ES-I3 (cell line): ENCODE measurements around the gene OGFOD1.
"Not testable (repeated sequence)": the region's sequence is repeated elsewhere in the genome, so short reads cannot be mapped to it uniquely, and the experiment has no call there.

ENCODE experiments used
- H3K36me3 ChIP-seq: 2 replicates; pipeline ENCODE4 v1.6.1; 2013; ENCODE audit warnings: mild to moderate bottlenecking, low read length, control low read depth, moderate library complexity; ENCODE audit not compliant: insufficient read depth
- H3K4me1 ChIP-seq: 2 replicates; pipeline ENCODE4 v1.6.1; 2013; ENCODE audit warnings: mild to moderate bottlenecking, control low read depth, low read length; ENCODE audit not compliant: insufficient read depth
- H3K9ac ChIP-seq: 2 replicates; pipeline ENCODE4 v1.6.1; 2013; ENCODE audit warnings: low read depth, mild to moderate bottlenecking, low read length, moderate library complexity
- H3K9me3 ChIP-seq: 2 replicates; pipeline ENCODE4 v1.6.1; 2013; ENCODE audit warnings: mild to moderate bottlenecking, low read length, moderate library complexity; ENCODE audit not compliant: control insufficient read depth, insufficient read depth

Gene OGFOD1

GRCh38 chr16:56479469-56479868 lies 28.1 kb downstream of the OGFOD1 start:
- Histone ChIP-seq H3K9me3 (no peaks in the 10 kb centered on the region), H3K36me3 (peaks cover 15% of the 10 kb centered on the region), H3K4me1 (peaks cover 10% of the 10 kb centered on the region), H3K9ac (no peak overlapping the region)

GRCh38 chr16:56480776-56481467 lies 29.6 kb downstream of the OGFOD1 start:
- Histone ChIP-seq H3K36me3 (peaks cover 12% of the 10 kb centered on the region), H3K9ac (no peak overlapping the region), H3K4me1 (peaks cover 5% of the 10 kb centered on the region; the same call in 1 of the 2 replicates), H3K9me3 (no peaks in the 10 kb centered on the region)

GRCh38 chr16:56481468-56482122 lies 30.2 kb downstream of the OGFOD1 start:
- no peak overlapping the region for H3K9ac ChIP-seq
- H3K36me3 ChIP-seq = peaks cover 5% of the 10 kb centered on the region

GRCh38 chr16:56482683-56483236 lies 31.4 kb downstream of the OGFOD1 start:
- Histone ChIP-seq H3K9me3 (no peaks in the 10 kb centered on the region), H3K36me3 (peaks cover 2% of the 10 kb centered on the region; the same call in 1 of the 2 replicates), H3K4me1 (no peaks in the 10 kb centered on the region), H3K9ac (no peak overlapping the region)

More at GRCh38 chr16:56481468-56482122, 30.2 kb downstream of the OGFOD1 start:
- peaks cover 5% of the 10 kb centered on the region; the same call in 1 of the 2 replicates for H3K4me1 ChIP-seq
- no peaks in the 10 kb centered on the region for H3K9me3 ChIP-seq

GRCh38 chr16:56483394-56483793 lies 32.0 kb downstream of the OGFOD1 start:
- Histone ChIP-seq H3K4me1 (no peaks in the 10 kb centered on the region), H3K36me3 (peaks cover 2% of the 10 kb centered on the region; the same call in 1 of the 2 replicates), H3K9ac (no peak overlapping the region), H3K9me3 (no peaks in the 10 kb centered on the region)

GRCh38 chr16:56488035-56488434 lies 36.7 kb downstream of the OGFOD1 start:
- no peaks in the 10 kb centered on the region for H3K4me1 ChIP-seq
- H3K36me3 ChIP-seq = no peaks in the 10 kb centered on the region; the same call in 1 of the 2 replicates
- no peaks in the 10 kb centered on the region for H3K9me3 ChIP-seq
- H3K9ac ChIP-seq = no peak overlapping the region

GRCh38 chr16:56488868-56489267 lies 37.5 kb downstream of the OGFOD1 start:
- not testable (repeated sequence) for H3K9me3 ChIP-seq, H3K9ac ChIP-seq, H3K4me1 ChIP-seq, H3K36me3 ChIP-seq

GRCh38 chr16:56491657-56492261 lies 40.4 kb downstream of the OGFOD1 start:
- H3K36me3 ChIP-seq = no peaks in the 10 kb centered on the region
- no peaks in the 10 kb centered on the region for H3K4me1 ChIP-seq
- H3K9ac ChIP-seq = no peak overlapping the region
- no peaks in the 10 kb centered on the region for H3K9me3 ChIP-seq

- Histone ChIP-seq H3K9me3 (no peaks in the 10 kb centered on the region), H3K9ac (no peak overlapping the region), H3K4me1 (no peaks in the 10 kb centered on the region), H3K36me3 (0 out of 2 replicates have a peak, but pooled peaks cover 1% of the 10 kb centered on the region)
These were observed 41.8 kb downstream of the OGFOD1 start for GRCh38 chr16:56493126-56493525.

- no peak overlapping the region for H3K9ac ChIP-seq
- peaks cover 5% of the 10 kb centered on the region for H3K36me3 ChIP-seq
- no peaks in the 10 kb centered on the region for H3K9me3 ChIP-seq
- no peaks in the 10 kb centered on the region for H3K4me1 ChIP-seq
These were observed 42.5 kb downstream of the OGFOD1 start for GRCh38 chr16:56493815-56494214.

- Histone ChIP-seq H3K9ac (no peak overlapping the region), H3K4me1 (no peaks in the 10 kb centered on the region), H3K9me3 (no peaks in the 10 kb centered on the region), H3K36me3 (no peaks in the 10 kb centered on the region; the same call in 1 of the 2 replicates)
These were observed 53.8 kb downstream of the OGFOD1 start for GRCh38 chr16:56505181-56505580.

GRCh38 chr16:56506941-56507340 lies 55.6 kb downstream of the OGFOD1 start:
- Histone ChIP-seq H3K36me3 (no peaks in the 10 kb centered on the region; the same call in 1 of the 2 replicates), H3K9ac (no peak overlapping the region), H3K9me3 (no peaks in the 10 kb centered on the region), H3K4me1 (no peaks in the 10 kb centered on the region)

- Histone ChIP-seq H3K9ac (no peak overlapping the region), H3K36me3 (no peaks in the 10 kb centered on the region; the same call in 1 of the 2 replicates), H3K9me3 (no peaks in the 10 kb centered on the region), H3K4me1 (peaks cover under 1% of the 10 kb centered on the region; the same call in 1 of the 2 replicates)
These were observed 59.2 kb downstream of the OGFOD1 start for GRCh38 chr16:56510544-56510943.

- Histone ChIP-seq H3K9me3 (no peaks in the 10 kb centered on the region), H3K36me3 (no peaks in the 10 kb centered on the region; the same call in 1 of the 2 replicates), H3K4me1 (peaks cover 6% of the 10 kb centered on the region; the same call in 1 of the 2 replicates), H3K9ac (no peak overlapping the region)
These were observed 60.7 kb downstream of the OGFOD1 start for GRCh38 chr16:56512025-56512424.
